Aorta (tissue), 5 donors: ENCODE measurements around the gene MYO7B. TPM values are rescaled to one million over a fixed set of nuclear protein-coding genes. Genes with fewer than 3 reads are reported as not detected.

Experiments
- ATAC-seq: fragments of 200-7000 bp; cut with Tn5 transposase; one replicate; pipeline ENCODE4 v1.9.1; 2022; ENCODE audit warnings: moderate library complexity; ENCODE audit not compliant: low FRiP score
- DNase-seq, 2 donors: peaks; one replicate each; pipeline ENCODE4 v3.0.0-alpha.2; 2020
- H3K27ac ChIP-seq, 2 donors: one replicate each; pipeline ENCODE4 v1.5.1; 2013; ENCODE audit warnings: low read length in 2 of 2, mild to moderate bottlenecking in 2 of 2, moderate library complexity in 2 of 2, control low read depth in 1 of 2, inconsistent platforms in 1 of 2, low read depth in 1 of 2
- H3K27me3 ChIP-seq, 2 donors: one replicate each; pipeline ENCODE4 v1.6.1; 2013; ENCODE audit warnings: control low read depth in 1 of 2, low read length in 1 of 2, mild to moderate bottlenecking in 1 of 2, moderate library complexity in 1 of 2; ENCODE audit not compliant: insufficient read depth in 2 of 2, control insufficient read depth in 1 of 2
- H3K36me3 ChIP-seq, 2 donors: one replicate each; pipeline ENCODE4 v1.6.1; 2013; ENCODE audit warnings: control low read depth in 1 of 2, low read length in 1 of 2, mild to moderate bottlenecking in 1 of 2; ENCODE audit not compliant: insufficient read depth in 2 of 2, control insufficient read depth in 1 of 2
- H3K4me1 ChIP-seq, 2 donors: one replicate each; pipeline ENCODE4 v1.6.1; 2013; ENCODE audit warnings: low read length in 2 of 2, control low read depth in 1 of 2, mild to moderate bottlenecking in 1 of 2, moderate library complexity in 1 of 2; ENCODE audit not compliant: insufficient read depth in 2 of 2, control insufficient read depth in 1 of 2
- H3K4me3 ChIP-seq, 2 donors: one replicate each; pipeline ENCODE4 v1.5.1; 2013; ENCODE audit warnings: low read length in 2 of 2, control low read depth in 1 of 2, mild to moderate bottlenecking in 1 of 2
- H3K9me3 ChIP-seq: one replicate; pipeline ENCODE4 v1.6.1; 2013; ENCODE audit warnings: mild to moderate bottlenecking, low read length; ENCODE audit not compliant: control insufficient read depth
- WGBS, 2 donors: extraction: QIAGEN DNeasy Blood & Tissue Kit; methylation state at CpG; one replicate each; pipeline ENCODE4 v1.1.7; 2013; 5-methylcytosine and 5-hydroxymethylcytosine counted together
- intact Hi-C, 2 donors: fragments of 100-400 bp; cut with DNase I; formaldehyde crosslinking; loops; one replicate each; pipeline versions ENCODE4 v1.14.2 to v1.15.0; 2022
- polyA plus RNA-seq, 2 donors: library from polyadenylated mRNA; stranded (reverse); fragments of 200-250 nt; gene quantifications; one replicate each; pipeline ENCODE4 v1.2.3, GENCODE V29; 2013
- total RNA-seq, 2 donors: library from RNA; stranded (reverse); fragmentation: NEBNext Ultra II Directional; extraction: Animal tissue kit (Norgen Biotek cat#: 25700); gene quantifications; one replicate each; pipeline ENCODE4 v1.2.1, GENCODE V29; 2021
- donor health status: healthy with polysubstance abuse.
- donor health status: Bipolar disorder and iron deficiency.
- donor health status: DM: no; HTN: no; CAD: no.
- donor health status: DM: no; HTN: no; CAD: no.
- donor health status: DM: yes; HTN: yes; CAD: no.

Gene MYO7B
- total and polyA plus RNA-seq, 4 donors: 0.32 to 26.3 (median 1.6) TPM

DNA sequence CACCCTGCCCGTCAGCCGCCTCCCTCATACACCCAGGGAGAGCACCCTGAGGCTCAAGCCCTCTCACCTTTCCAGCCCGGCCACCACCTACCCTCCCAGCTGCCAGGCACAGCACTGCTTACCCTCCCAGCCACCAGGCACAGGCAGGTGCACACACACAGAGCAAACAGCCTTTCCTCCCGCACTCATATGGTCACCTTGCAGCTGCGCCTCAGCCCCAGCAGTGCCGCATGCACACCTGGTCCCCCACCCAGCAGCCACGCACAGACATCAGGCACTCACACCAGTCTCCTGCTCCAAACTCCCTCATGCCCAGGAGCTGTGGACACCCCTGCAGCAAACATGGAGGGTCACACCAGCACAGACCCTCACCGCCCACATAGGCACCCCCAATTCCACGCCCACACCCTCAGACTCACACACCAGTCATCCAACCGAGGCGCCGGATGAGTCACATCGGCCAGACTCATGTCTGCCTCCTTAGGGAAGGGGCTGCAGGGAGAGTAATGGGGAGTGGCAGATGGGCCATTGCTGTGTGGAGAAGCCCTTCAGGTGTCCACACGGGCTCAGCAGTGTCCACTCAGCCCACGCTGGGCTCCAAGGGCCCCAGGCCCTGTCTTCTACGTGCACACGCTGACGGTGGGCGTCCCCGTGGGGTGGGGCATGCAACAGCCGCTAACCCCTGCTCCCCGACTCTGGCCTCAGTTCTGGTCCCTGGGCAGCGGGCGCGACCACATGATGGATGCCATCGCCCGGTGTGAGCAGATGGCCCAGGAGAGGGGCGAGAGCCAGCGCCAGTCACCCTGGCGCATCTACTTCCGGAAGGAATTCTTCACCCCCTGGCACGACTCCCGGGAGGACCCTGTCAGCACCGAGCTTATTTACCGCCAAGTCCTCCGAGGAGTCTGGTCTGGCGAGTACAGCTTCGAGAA lies 88.2 kb downstream of the MYO7B start:
- no peak for ATAC-seq

DNA sequence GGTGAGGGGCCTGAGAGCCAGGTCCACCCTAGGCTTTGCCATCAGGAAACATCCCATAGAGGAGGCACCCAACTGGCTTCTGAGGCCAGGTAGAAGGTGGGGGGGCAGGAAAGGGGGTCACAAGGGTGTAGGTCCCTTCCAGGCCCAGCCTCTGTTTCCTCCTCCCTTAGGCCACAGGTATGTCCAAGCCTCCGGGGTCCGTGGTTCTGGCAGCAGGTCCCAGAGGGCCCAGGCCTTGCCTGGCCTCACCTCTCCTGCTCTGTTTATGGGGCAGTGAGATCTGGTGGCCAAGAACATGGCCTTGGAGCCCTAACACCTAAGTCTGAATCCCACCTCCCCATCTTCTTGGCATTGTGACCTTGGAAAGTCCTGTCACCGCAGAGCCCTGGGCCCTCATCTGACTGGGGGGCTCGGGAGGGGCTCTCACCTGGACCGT lies 88.9 kb downstream of the MYO7B start:
- Histone ChIP-seq H3K4me1 (no peaks in the 10 kb centered on the region), H3K9me3 (no peaks in the 10 kb centered on the region), H3K4me3 (no peak overlapping the region), H3K27me3 (no peaks in the 10 kb centered on the region), H3K36me3 (no peaks in the 10 kb centered on the region), H3K27ac (no peak overlapping the region)
- DNase-seq (peak; percentile 21 to 62), ATAC-seq (no peak)
- whole genome bisulfite sequencing, 2 donors: 86 to 89% methylated on average over 5 of the region's 5 CpGs
- intact Hi-C loops: no loop called here

More for the DNA sequence above, 88.2 kb downstream of the MYO7B start:
- Histone ChIP-seq H3K4me3 (no peak overlapping the region), H3K27ac (no peak overlapping the region), H3K9me3 (no peaks in the 10 kb centered on the region), H3K4me1 (no peaks in the 10 kb centered on the region), H3K36me3 (no peaks in the 10 kb centered on the region), H3K27me3 (no peaks in the 10 kb centered on the region)
- intact Hi-C loops: no loop called here
- peak; percentile 39 to 69 for DNase-seq
- 87 to 92% methylated on average over 36 to 38 of the region's 38 CpGs for WGBS, 2 donors

DNA sequence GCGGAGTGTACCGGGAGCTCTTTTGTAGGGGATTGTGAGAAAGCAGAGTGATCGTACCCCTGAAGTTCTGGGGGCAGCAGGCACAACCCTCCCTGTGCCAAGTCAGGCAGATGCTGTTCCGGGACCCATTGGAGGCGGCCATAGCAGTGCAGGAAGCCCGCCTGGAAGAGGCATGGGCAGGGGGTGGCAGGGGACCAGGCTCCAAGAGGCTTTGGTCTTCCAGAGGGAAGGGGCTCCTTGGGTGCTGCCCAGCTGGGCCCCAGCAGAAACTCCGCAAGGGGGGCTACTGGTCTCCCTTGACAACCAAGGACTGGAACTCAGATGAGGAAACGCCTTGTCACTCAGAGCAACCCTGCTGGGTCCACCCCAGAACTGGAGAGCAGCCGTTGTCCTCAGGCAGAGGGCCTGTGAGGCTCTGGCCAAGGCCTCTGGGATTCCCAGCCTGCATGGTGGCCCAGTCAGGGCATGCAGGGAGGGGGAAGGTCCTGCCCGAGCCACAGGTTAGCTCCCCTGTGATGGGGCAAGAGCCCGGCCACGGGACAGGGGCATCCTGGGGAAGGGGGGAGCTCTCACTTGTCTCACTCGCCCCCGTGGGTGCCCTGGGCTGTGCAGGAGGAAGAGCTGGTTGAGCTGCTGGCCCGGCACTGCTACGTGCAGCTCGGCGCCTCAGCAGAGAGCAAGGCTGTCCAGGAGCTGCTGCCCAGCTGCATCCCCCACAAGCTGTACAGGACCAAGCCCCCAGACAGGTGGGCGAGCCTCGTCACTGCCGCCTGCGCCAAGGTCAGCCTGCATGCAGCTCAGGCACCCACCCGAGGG lies 89.5 kb downstream of the MYO7B start:
- WGBS, 2 donors: 86 to 87% methylated on average over 23 of the region's 23 CpGs
- Histone ChIP-seq H3K27me3 (no peaks in the 10 kb centered on the region), H3K4me1 (no peaks in the 10 kb centered on the region), H3K36me3 (no peaks in the 10 kb centered on the region), H3K4me3 (no peak overlapping the region), H3K9me3 (no peaks in the 10 kb centered on the region), H3K27ac (no peak overlapping the region)
- no peak for ATAC-seq
- DNase-seq: peak; percentile 41 to 68
- intact Hi-C loops: no loop called here

DNA sequence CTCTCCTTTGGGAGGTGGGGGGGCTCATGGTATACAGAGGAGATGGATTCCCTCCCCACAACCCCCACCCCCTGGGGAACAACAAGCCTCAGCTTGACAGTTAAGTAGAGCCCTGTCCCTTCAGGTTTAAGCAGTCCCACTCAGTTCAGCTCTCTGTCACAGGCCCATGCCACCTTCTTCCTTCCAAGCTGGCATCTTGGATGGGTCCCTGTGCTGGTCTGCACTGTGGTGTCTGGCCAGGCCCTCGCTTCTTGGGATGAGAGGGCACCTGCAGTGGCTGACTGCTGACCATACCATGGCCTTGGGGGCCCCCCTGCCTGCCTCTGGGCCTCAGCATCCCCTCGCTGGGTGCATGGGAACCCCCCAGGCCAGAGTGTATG lies 90.1 kb downstream of the MYO7B start:
- Histone ChIP-seq H3K4me3 (no peak overlapping the region), H3K4me1 (no peaks in the 10 kb centered on the region), H3K27me3 (no peaks in the 10 kb centered on the region), H3K9me3 (no peaks in the 10 kb centered on the region), H3K27ac (no peak overlapping the region), H3K36me3 (no peaks in the 10 kb centered on the region)
- intact Hi-C loops: no loop called here
- ATAC-seq (no peak), DNase-seq (peak; percentile 17 to 51)
- 87 to 94% methylated on average over 2 of the region's 2 CpGs for WGBS, 2 donors

DNA sequence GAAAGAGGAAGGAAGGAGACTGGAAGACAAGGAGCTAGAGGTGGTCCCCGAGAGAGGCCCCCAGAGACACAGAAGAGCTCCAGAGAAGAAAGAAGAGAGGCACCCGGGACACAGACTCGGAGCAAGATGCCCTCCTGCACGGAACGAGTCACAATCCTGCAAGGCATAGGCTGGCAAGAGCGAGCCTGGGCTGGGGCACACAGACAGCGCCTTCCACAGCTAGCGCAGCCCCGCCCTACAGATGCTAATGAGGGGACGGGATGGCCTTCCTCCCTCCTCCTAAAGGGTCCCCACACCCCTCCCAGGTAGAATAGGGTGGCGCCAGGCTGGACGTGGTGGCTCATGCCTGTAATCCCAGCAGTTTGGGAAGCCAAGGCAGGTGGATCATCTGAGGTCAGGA lies 90.7 kb downstream of the MYO7B start:
- Histone ChIP-seq H3K9me3 (no peaks in the 10 kb centered on the region), H3K36me3 (no peaks in the 10 kb centered on the region), H3K27ac (no peak overlapping the region), H3K4me1 (no peaks in the 10 kb centered on the region), H3K4me3 (no peak overlapping the region), H3K27me3 (no peaks in the 10 kb centered on the region)
- 57 to 67% methylated on average over 12 of the region's 12 CpGs for WGBS, 2 donors
- ATAC-seq: no peak
- peak; percentile 30 to 70 for DNase-seq
- intact Hi-C loops: no loop called here

DNA sequence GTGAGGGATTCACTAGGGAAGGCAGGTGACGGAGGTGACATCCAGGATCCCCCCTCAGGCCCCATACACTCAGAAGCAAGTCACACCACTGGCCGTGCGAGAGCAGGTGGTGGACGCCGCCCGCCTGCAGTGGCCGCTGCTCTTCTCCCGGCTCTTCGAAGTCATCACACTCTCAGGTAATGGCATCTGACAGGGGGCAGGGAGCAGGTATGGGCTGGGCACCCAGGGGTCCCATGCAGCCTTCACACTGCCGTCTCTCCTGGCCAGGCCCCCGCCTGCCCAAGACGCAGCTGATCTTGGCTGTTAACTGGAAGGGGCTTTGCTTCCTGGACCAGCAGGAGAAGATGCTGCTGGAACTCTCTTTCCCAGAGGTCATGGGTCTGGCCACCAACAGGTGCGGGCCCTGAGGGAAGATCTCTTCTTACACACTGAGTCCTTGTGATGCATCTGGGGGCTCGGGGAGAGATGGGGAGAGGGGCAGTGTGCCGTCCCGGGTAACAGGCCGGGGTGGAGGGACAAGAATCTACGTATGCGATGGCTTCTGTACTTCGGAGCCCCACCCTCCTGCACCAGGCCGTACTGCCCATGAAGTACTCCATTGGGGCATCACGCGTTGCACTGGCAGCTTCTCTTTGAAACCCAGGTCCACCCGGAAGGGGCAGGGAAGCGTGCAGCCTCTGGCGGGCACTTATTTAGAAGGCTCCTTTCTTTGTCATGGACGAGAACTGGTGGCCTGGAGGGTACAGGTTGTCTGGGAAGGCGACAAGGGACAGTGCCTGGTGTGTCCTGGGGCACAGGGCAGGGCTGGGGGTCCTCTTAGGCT lies 91.6 kb downstream of the MYO7B start:
- WGBS, 2 donors: 83 to 85% methylated on average over 28 of the region's 28 CpGs
- DNase-seq: peak; percentile 31 to 67
- H3K4me1 ChIP-seq: no peaks in the 10 kb centered on the region
- ATAC-seq: no peak
- no peaks in the 10 kb centered on the region for H3K27me3 ChIP-seq
- no peak overlapping the region for H3K4me3 ChIP-seq
- no peaks in the 10 kb centered on the region for H3K9me3 ChIP-seq
- intact Hi-C loops: no loop called here
- no peak overlapping the region for H3K27ac ChIP-seq
- H3K36me3 ChIP-seq: no peaks in the 10 kb centered on the region

DNA sequence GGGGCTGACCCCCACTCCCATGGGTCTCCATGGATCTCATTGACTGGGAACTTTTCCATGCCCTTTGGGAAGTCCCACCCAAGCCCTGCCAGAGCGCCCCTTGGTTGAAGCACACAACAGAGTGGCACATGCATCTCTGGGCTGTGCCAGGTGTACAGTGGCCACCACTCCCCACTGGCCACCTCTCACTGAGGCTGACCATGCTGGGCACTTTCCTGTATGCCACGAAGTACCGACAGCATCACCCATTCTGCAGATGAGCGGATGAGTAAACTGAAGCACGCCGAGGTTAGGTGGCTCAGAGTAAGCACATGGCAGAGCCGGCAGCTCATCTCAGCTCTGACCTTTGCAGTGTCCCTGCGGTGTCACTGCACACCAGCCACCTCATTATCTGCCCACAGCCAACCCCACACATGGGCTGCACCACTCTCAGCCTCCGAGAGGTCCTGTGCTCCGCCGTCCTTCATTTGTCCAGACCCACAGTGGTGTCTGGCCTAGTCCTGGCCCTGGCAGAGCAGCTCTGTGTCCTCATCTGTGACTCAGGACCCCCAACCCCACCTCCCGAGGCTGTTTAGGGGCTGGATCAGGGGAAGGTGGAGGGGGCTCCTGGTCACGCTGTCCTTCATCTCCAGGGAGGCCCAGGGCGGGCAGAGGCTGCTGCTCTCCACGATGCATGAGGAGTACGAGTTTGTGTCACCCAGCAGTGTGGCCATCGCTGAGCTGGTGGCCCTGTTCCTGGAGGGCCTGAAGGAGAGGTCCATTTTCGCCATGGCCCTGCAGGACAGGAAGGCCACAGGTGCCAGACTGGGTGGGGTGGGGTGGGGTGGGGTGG lies 92.5 kb downstream of the MYO7B start:
- WGBS, 2 donors: 86% methylated on average over 18 of the region's 18 CpGs
- Histone ChIP-seq H3K4me1 (no peaks in the 10 kb centered on the region), H3K36me3 (no peaks in the 10 kb centered on the region), H3K27me3 (no peaks in the 10 kb centered on the region), H3K9me3 (no peaks in the 10 kb centered on the region), H3K27ac (no peak overlapping the region), H3K4me3 (no peak overlapping the region)
- DNase-seq (peak; percentile 40 to 72), ATAC-seq (no peak)
- intact Hi-C loops: no loop called here
